ENCODE data around the gene OR2T33. TPM values are rescaled to one million over a fixed set of nuclear protein-coding genes. Genes with fewer than 3 reads are reported as not detected.
A peak's percentile ranks its signal among the peaks of the same experiment; 100 is the strongest.
"Not testable (repeated sequence)": the region's sequence is repeated elsewhere in the genome, so short reads cannot be mapped to it uniquely, and the experiment has no call there.

The OR2T33 gene
- total RNA-seq, 4 donors from 2014 or later, result not detected

GRCh38 chr1:248303324-248303723 is 25.5 kb upstream of the OR2T33 start, which contains the start of gene OR2T12:
Gene OR2T12, minus strand, starts transcription at chr1:248303424. Its CDS starts 7,846 bp downstream, at chr1:248295578.
- no peak within 1 kb of the TSS for H3K4me3 ChIP-seq
- intact Hi-C loops (cut with DNase I; ENCODE audit: low total_unique reads) (no loop called here), in situ Hi-C loops (cut with MboI; ENCODE audit: low pct_ligation_motif_present in 1 of 4, low pct_unique_long_range_greater_than_20kb in 1 of 4, low sequenced_read_pairs in 3 of 4) (no loop called here)
- H3K27me3 ChIP-seq, result no peaks in the 10 kb centered on the region
- WGBS, 2 donors (ENCODE audit: low coverage in 1 of 2), result 85 to 91% methylated on average over 1 of the region's 1 CpG
- no peak within 1 kb of the TSS for H3K27ac ChIP-seq
- no peaks in the 10 kb centered on the region for H3K36me3 ChIP-seq
- H3K4me1 ChIP-seq, result no peaks in the 10 kb centered on the region
- DNase-seq, result no peak
- no peak for TF ChIP-seq CTCF (IDR thresholded peaks at IDR 0.05)
- no peak for TF ChIP-seq POLR2A (IDR thresholded peaks at IDR 0.05)
- no peak for TF ChIP-seq POLR2AphosphoS5 (IDR thresholded peaks at IDR 0.05)
- TF ChIP-seq EP300 (IDR thresholded peaks at IDR 0.05; ENCODE audit: low read depth), result no peak
- H3K9me3 ChIP-seq, result no peaks in the 10 kb centered on the region

GRCh38 chr1:248288391-248288790 is 10.6 kb upstream of the OR2T33 start:
- in situ Hi-C loops (cut with MboI; ENCODE audit: low pct_ligation_motif_present in 1 of 4, low pct_unique_long_range_greater_than_20kb in 1 of 4, low sequenced_read_pairs in 3 of 4) (no loop called here), intact Hi-C loops (cut with DNase I; ENCODE audit: low total_unique reads) (no loop called here)
- Histone ChIP-seq H3K9me3 (peaks cover 0 to 4% of the 10 kb centered on the region in 2 donors), H3K4me1 (no peaks in the 10 kb centered on the region), H3K27me3 (no peaks in the 10 kb centered on the region), H3K4me3 (no peak overlapping the region), H3K27ac (no peak overlapping the region), H3K36me3 (no peaks in the 10 kb centered on the region)
- no peak for DNase-seq
- TF ChIP-seq CTCF (IDR thresholded peaks at IDR 0.05) (no peak), POLR2A (IDR thresholded peaks at IDR 0.05) (no peak), POLR2AphosphoS5 (IDR thresholded peaks at IDR 0.05) (no peak), EP300 (IDR thresholded peaks at IDR 0.05; ENCODE audit: low read depth) (no peak)
- 51 to 58% methylated on average over 6 of the region's 6 CpGs for WGBS, 2 donors (ENCODE audit: low coverage in 1 of 2)

- H3K4me1 ChIP-seq; in situ Hi-C loops (cut with MboI; ENCODE audit: low pct_ligation_motif_present in 1 of 4, low pct_unique_long_range_greater_than_20kb in 1 of 4, low sequenced_read_pairs in 3 of 4); H3K4me3 ChIP-seq; H3K9me3 ChIP-seq; H3K27me3 ChIP-seq; DNase-seq; intact Hi-C loops (cut with DNase I; ENCODE audit: low total_unique reads); H3K27ac ChIP-seq; H3K36me3 ChIP-seq: not testable (repeated sequence)
- 90% methylated on average over 5 of the region's 16 CpGs; no CpG with 5 or more reads in 1 of the 2 donors for WGBS, 2 donors (ENCODE audit: low coverage in 1 of 2)
These were observed 4.6 kb downstream of the OR2T33 start for GRCh38 chr1:248273225-248273624.

- Histone ChIP-seq H3K27me3 (no peaks in the 10 kb centered on the region), H3K36me3 (no peaks in the 10 kb centered on the region), H3K4me3 (no peak overlapping the region), H3K27ac (no peak overlapping the region), H3K9me3 (no peaks in the 10 kb centered on the region), H3K4me1 (no peaks in the 10 kb centered on the region)
- intact Hi-C loops (cut with DNase I; ENCODE audit: low total_unique reads), result no loop called here
- TF ChIP-seq EP300 (IDR thresholded peaks at IDR 0.05; ENCODE audit: low read depth) (no peak), POLR2AphosphoS5 (IDR thresholded peaks at IDR 0.05) (no peak)
- 32 to 62% methylated on average over 3 to 4 of the region's 4 CpGs for WGBS, 2 donors (ENCODE audit: low coverage in 1 of 2)
- in situ Hi-C loops (cut with MboI; ENCODE audit: low pct_ligation_motif_present in 1 of 4, low pct_unique_long_range_greater_than_20kb in 1 of 4, low sequenced_read_pairs in 3 of 4), result no loop called here
- DNase-seq, result no peak
These were observed 9.6 kb downstream of the OR2T33 start for GRCh38 chr1:248268178-248268577.

- H3K4me1 ChIP-seq; H3K27ac ChIP-seq; H3K9me3 ChIP-seq; intact Hi-C loops (cut with DNase I; ENCODE audit: low total_unique reads); H3K27me3 ChIP-seq; H3K4me3 ChIP-seq; DNase-seq; H3K36me3 ChIP-seq; in situ Hi-C loops (cut with MboI; ENCODE audit: low pct_ligation_motif_present in 1 of 4, low pct_unique_long_range_greater_than_20kb in 1 of 4, low sequenced_read_pairs in 3 of 4): not testable (repeated sequence)
- WGBS, 2 donors (ENCODE audit: low coverage in 1 of 2), result 76 to 100% methylated on average over 1 of the region's 1 CpG
These were observed 18.5 kb downstream of the OR2T33 start for GRCh38 chr1:248259309-248259708.

GRCh38 chr1:248243204-248243603 is 34.6 kb downstream of the OR2T33 start:
- H3K4me3 ChIP-seq, result no peak overlapping the region
- WGBS, 2 donors (ENCODE audit: low coverage in 1 of 2), result 16 to 20% methylated on average over 13 to 14 of the region's 14 CpGs
- no peak overlapping the region for H3K27ac ChIP-seq
- H3K4me1 ChIP-seq, result no peaks in the 10 kb centered on the region
- in situ Hi-C loops (cut with MboI; ENCODE audit: low pct_ligation_motif_present in 1 of 4, low pct_unique_long_range_greater_than_20kb in 1 of 4, low sequenced_read_pairs in 3 of 4) (no loop called here), intact Hi-C loops (cut with DNase I; ENCODE audit: low total_unique reads) (no loop called here)
- peak; percentile 10 to 43 (median 32) for TF ChIP-seq CTCF (IDR thresholded peaks at IDR 0.05)
- TF ChIP-seq EP300 (IDR thresholded peaks at IDR 0.05; ENCODE audit: low read depth), result no peak
- no peak for TF ChIP-seq POLR2AphosphoS5 (IDR thresholded peaks at IDR 0.05)
- no peak for TF ChIP-seq POLR2A (IDR thresholded peaks at IDR 0.05)
- no peaks in the 10 kb centered on the region for H3K9me3 ChIP-seq
- H3K36me3 ChIP-seq, result no peaks in the 10 kb centered on the region
- no peaks in the 10 kb centered on the region for H3K27me3 ChIP-seq
- no peak for DNase-seq
